NCI-H526 treated with DMSO at 0.1 percent for 48 hours (cell line): ENCODE measurements around the gene SORCS3.

Experiments used
- DNase-seq: peaks from one replicate; lab custom pipeline; 2025; lab: John Stamatoyannopoulos, UW

Gene SORCS3

DNA sequence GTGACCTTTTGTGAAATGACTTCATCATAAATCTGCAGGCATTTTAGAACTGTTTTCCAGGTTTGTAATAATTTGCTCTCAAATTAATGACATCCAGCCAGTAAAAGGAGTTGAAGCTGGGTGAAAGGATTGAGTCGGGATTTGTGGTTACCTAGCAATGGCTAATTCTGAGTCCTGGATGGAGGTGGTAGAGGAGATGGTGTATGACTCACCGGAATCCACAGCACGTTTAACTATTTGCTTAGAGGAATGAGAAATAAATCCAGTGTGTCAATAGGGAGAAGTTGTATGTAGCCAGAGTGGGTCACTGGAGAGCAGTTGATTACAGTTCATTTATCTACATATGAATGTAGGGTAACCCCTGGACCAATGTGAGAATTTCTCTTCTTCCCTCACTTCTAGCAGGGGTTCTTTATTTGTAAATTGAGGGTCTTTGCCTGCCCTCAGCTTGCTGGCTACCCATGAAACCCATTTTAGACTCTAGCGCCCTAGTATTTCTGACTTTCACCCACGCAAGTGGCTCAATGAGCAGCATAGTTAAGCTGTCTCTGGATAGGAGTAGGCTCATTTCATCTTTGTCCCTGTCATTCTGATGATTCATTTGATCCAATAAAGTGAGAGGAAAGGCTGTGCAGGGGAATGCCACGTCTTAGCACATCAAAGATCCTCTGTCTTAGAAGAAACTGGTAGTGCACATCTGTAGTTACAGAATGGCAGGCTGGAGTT, 547.8 kb downstream of the SORCS3 start:
- no peak for DNase-seq

DNA sequence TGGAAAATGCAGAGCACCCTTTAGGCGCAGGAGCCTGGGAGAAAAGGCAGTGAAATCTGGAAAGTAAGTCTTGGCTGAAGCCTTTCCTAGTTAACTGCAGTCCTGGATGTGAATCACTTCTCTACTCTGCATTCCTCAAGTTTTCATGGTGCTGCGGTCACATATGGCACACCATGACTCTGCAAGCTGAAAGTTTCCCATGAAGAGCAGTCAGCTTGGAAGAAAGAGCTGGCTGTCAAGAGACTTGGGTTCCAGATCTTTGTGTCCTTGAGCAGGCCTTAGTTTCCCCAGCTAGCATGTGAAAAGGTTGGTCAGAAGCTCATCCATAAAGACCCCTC, 548.3 kb downstream of the SORCS3 start:
- DNase-seq = no peak

DNA sequence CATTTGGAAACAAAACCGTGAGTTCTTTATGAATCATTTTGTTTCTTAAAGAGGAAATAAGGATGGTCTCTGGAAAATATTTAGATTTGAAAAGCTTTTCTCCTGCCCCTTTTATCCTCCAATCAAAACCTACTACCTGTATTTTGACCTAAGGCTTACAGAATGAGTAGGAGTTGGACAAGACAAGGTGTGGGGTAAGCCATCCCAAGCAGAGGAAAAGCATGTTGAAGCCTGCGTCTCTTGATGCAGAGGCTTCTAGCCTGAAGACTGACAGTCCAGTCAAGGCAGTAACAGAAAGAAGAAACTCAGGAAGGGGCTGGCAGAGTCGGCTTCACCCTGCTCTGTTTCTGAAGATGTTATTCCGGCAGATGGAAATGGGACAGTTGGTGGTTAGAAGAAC, 551.1 kb downstream of the SORCS3 start:
- no peak for DNase-seq

DNA sequence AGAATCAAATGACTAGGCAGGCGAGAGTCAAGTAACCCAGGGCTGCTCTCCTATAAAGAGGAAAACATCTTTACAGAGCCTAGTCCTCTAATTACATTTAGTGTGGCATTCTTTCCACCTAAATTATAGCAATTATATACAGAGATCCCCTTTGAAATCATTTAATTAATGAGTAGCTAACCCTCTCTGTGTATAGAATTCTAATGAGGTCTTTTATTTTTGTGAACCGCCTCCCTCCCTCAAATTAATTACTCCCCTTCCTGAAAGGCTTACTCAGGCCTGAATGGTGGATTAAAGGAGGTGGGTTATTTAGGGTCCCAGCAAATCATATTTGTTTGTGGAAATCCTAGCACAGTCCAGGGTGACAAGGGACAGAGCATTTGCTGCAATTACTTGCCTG, 551.8 kb downstream of the SORCS3 start:
- no peak for DNase-seq

DNA sequence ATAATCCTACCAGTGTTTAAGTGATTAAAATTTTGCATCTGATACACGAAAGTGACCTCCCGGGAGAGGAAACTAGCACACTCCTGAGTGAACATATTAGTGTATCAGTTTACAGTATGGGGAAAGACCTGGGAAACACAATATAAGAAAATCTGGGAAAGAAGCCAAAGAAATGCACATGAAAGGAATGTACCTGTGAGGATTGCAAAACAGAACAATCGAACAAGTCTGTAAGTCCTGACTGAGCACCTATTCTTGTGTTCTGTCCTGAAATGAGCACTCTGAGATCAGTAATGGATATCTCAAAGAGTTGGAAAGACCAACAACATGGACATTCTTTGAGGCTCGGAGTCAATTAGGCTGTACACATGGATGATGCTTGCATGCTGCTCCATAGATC, 554.7 kb downstream of the SORCS3 start:
- DNase-seq = no peak

DNA sequence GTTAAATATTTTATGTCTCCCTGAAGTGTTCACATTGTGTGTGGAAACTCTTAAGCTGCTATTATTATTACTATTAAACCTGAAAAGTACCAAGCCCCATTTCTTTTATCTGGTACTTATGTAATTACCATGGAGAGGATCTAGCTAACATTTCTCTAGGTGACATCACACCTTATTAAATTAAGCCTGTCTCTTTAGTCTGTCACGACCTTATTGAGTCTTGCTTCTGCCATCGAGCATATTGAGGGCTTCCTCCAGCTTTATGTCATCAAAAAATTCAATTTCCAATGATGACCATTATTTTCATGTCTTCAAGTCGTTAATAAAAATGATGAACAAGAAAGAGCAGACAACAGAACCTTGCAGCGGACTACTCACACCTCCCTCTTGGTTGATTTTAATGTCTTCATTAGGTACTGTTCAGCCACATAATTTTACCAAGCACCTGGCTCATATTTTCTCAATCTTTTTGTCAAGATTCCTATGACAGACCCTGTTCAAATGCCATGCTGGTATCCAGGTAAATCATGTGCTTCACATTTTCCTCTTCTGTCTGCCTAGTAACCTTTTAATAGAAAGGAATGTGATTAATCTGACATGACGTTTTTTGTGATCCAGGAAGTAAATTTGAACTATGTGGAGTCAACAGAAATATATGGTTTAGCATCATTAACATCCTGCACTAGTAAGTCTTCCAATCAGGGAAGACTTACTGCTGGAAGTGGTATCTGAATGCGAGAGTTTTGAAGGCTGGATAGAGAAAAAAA, 556.7 kb downstream of the SORCS3 start:
- no peak for DNase-seq

DNA sequence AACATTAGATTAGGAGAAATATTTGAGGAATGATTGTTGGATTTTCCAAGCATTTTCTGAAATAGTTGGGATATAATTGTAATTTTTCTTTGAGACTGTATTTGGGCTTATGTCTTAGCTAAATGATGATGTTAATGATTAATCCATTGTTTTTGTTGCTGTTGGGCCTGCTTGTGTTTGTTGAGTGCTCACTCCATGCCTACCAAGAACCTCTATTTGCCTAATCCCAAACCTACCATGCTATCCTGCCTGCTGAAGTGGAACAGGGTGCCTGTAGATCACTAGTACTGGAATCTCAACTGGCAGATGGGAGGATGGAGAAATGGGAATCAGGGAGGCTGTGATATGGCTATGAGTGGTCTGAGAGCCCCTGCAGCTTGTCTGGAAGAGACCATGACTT, 565.5 kb downstream of the SORCS3 start:
- DNase-seq = no peak

DNA sequence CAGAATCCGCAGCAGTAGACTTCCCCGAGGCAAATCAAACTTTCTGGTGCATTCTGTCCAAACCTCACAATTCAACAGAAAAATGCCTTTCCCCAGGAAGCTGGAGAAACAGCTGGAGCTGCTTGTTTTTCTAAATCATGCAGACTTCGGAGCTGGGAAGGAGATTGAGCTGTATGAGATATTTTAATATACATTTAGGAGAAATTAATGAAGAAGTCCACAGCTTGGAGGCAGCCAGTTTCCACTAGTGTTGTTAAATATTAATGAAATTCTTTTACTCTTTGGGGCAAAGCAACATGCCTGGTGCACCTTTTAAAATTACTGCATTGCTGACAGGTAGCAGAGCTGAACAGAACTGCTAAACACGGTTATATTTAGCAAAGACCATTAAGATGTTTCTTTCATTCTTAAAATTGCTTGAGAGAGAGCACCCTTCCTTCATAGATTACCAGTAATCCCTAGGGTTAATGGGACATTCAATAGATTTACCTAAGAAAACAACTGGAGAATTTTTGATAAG, 566.4 kb downstream of the SORCS3 start:
- no peak for DNase-seq

DNA sequence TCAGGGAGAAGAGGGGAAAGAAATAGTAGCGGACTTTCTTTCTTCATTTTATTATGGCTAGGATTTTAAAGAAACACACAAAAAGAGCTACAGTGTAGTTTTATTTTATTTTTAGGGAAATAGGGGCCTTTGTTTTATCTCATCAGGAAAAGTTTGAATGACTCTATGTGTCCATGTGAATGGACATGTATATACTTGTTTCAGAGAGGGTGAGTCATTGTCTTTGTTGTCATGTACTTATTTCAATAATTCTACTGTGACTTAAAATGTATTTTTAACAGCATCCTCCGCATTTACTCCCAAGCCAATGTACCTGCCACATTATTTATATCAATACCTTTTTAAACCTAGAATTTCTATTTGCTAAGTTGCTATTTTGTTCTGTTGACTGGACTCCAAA, 569.5 kb downstream of the SORCS3 start:
- no peak for DNase-seq

DNA sequence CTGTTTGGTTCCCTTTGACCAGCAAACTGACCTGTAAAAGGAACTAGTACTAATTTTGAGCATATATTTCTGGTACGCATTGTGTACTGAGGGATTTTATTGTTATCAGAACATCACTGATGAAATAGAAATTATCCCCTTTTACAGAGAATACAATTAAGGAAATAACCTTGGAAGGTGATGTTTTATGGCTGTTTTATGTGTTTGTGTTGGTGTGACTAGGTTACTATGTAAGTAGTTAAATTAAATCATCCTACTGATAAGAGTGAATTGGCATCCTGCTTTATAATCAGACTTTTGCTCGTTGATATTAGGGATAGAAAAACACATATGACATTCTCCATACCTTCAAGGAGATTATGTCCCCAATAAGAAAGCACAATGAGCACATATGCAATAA, 596.6 kb downstream of the SORCS3 start:
- no peak for DNase-seq

DNA sequence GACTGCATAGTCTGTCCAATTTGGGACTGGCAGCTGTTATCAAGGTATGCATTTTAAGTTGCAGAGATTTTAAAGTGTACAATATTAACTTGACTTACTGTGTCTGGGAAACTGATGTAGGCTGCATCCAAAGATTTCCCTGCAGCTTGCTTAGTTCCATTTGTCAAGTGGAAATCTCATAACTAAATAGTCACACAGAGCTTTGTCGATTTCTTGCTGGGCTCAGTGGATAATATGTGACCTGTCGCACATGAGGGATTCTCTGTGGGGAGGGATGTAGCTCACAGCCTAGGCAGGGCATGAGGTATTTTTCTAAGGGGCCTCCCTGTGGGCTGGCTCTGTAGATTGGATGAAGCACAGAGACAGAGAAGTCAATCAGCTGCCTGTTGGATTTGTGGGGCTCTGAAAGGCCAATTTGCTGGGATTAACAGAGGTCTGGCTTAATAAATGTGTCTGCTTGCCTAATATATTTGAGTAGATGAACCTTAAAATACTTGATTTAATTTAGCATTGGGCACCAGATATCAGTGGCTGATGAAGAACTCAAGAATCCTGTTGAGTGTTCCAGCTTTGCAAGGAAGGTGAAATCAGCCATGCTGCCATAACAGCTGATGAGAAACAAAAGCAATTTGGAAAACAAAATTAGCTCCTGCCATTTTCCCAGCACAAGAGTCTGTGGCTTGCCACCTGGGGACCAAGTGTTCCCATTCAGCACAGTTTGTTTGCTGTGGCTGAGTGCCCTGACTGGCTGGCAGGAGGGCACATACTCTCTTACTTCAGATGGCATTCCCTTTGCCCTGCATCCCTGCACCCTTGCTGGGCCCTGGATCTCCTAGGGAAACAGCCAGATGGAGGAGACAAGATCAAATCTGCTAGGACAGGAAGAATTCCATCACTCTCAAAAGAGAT, 598.5 kb downstream of the SORCS3 start:
- no peak for DNase-seq

DNA sequence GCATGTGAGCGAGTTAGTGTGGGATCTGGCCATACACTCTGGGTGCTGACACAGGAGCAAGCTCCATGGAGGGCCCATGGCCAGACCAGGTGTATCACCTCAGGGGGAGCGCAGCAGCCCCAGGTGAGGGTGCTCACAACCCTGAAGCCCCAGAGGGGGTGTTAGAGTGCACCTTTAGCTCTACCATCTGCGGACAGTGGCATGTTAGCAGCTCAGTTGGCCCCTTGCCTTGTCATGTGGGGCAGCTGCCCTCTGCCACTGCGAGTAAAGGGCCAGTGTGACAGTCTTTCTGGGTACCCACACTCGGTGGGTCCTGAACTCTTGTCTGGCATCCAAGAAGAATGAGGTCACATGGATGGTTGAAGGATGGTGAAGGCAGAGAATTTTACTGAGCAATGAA, 600.2 kb downstream of the SORCS3 start:
- DNase-seq = no peak

DNA sequence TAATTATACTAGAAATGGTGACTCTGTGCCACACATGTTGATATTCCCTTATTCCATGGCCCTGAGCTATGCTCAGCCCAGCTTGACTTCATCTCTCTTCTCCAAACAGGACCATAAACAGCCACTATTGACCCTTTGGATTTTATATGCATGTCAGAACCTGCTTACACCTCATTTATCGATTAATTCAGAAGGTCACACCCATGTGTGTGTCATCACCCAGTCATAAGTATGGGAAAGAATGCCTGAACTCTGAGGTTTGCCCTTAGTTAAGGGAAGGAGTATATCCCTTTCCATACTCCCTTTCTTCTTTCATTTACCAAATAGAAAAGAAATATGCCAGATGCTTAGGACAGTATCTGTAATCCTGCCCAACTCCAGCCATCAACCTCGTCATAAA, 602.3 kb downstream of the SORCS3 start:
- no peak for DNase-seq

DNA sequence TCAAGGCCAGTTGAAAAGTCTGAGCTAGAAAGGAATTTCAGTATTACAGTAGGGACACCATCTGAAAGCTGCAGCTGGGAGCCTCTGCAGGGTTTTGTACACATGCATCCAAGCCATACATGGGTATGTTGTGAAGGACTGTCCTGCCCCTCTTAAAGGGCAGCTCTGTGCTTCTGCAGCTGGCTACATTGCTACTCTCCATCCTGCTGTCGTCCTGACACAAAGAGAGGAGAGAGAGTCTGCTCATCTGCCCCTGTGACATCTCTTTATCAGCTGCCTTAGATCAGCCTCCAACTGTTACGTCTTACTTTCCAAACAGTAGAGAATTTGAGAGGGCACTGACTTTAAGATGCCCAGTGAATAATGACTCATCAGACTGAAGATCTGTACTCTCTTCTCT, 602.7 kb downstream of the SORCS3 start:
- no peak for DNase-seq

DNA sequence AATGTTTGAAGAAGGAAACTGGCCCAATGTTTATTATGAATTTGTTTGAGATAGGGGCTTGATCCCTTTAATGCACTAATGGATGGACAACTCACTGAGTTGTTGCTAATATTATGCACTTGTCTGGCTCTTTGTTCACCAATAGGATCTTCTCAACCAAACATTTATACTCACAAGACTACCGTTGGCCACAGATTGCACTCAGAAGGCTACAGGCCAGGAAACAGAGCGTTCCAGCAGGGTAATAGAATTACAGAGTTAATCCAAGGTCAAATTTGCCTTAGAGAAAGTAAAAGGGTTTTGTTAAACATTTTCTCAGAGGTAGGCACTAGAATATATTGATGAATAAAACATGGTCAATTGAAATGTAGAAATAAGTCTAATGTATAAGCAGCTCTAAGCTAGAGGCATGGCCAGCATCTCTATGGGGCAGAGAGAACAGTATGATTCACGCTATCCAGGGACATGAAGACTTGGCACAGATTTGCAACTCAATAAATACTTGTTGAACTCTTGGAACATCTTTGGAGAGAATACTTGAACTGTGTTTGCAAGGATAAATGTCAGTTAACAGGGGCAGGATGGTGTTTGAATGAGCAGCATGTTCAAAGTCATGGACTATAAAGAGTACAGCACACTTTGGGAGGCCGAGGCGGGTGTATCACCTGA, 606.9 kb downstream of the SORCS3 start:
- no peak for DNase-seq

DNA sequence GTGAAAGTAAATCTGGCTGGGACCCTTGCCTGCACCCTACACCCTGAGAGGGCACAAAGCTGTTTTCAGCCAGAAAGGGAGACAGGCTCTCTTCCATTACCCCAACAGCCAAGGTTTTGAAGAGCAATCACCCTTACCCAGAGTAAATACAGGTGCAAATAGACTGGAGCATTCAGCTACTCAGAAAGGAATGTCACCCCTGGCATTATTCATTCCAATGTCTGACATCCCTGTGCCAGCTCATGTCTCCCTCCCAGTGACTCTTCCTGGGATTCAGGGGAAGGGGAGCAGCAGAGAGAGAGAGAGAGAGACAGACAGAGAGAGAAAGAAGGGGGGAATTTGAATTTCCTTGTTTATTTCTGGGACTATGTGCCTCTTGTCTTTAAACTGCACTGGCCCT, 611.8 kb downstream of the SORCS3 start:
- DNase-seq = no peak

DNA sequence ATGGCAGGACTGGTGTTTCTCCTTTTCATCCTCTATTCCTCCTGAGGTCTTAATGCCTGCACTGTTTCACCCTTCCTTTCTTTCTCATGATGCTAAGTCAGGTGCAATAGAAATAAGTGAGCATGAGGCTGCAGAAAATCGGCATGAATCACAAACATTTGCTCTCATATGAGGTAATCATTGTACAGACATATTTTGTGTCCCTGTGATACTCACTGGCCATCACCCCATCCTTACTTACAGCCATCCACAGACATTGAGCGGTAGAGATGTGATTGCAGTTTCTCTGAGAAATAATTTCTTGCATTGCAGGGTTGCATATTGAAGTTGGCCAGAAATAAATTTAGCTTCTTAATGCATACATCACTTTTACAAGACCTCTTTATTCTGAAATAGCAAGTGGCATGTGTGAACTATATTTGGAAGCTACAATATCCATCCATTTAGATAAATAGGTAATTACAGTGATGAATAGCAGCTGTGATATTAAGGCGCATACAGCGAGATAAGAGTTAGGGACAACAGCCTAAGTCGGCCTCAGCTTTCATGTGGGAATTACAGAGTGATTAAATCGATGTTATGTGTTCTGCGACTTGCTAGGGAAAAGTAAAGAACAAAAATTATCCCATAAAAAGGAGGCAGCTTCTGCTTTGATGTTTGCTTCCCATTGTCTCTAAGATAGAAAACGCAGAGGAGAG, 612.6 kb downstream of the SORCS3 start:
- DNase-seq = no peak

DNA sequence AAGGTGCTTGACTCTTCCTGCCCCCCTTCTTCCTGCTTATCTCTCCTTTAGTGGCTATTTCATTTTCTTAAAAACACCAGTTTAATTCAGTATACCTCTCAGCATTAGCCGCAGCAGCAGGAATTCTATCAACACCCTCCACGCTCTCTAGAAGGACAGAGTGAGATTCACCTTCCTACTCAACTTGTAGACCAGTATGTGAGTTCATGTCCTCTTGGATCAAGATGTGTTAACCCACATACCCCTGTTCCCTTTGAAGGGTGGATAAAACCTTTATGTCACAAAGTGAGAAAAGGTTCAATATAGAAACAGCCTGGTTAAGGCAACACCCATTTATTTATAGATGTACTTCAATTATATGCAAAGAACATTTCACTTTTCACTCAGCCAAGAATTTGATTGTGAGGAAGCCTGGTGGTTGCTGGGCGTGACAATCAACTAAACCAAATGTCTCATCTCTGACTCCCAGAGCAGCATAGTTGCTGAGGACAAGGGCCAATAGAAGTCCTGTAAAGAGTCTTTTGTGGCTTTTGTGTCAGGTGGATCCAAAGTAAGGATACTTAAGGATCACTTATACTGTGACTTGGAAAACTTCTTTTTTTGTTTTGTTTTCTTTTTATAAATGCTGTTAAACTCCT, 617.1 kb downstream of the SORCS3 start:
- no peak for DNase-seq

DNA sequence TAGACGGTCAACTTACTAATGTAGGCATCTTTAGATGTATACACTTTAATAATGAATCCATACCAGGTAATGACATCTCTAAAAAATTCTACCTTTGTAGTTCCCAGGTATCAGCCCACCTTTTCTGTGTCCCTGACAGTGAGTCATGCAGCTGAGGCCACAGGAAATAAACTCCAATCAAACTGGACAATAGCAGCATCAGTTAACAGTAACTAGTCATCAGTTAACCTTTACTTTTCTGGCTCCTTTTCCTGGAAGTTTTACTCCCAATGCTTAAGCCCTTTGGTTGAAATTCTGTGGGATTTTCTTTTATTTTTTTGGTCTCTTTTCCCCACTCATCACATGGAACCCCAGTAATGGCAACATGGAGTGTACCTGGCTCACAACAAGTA, 617.6 kb downstream of the SORCS3 start:
- no peak for DNase-seq

DNA sequence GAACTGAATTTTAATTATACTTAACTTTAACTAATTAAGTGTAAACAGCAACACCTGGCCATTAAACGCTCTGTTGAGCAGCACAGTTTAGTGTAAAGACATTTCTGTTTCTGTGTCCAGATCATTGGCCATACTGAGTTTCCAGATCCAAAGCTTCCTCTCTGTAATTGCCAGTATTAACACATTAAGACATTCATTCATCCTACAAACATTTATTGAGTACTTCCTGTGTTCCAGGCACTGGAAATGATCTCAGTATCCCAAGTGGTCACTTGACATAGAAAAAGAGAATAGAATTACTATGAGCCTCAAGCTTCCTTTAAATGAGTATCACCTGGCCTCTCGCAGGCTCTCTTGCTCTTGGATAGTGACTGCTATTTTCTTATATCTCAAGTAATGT, 618.1 kb downstream of the SORCS3 start:
- no peak for DNase-seq

DNA sequence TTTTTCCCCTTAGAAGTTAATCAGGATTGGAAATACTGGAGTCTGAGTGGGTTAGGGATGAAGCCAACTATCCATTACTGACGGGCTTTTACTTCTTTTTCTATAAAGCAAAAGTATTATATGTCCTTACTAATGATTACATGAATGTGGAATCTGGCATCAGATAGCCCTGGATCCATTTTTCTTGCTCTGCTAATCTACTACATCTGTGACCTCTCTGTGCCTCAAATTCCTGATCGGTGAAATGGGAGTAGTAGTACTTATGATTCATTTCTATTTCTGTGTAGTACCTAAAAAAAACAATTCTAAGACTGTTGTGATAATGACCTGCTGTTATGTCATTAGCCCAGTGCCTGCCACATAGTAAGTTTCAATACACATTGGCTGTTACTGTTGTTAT, 621.6 kb downstream of the SORCS3 start:
- no peak for DNase-seq
